SH-SY5Y (cell line): ENCODE results near the gene UTP14C.

Experiments
- GATA2 ChIP-seq: IDR thresholded peaks from 2 replicates; pipeline ENCODE4 v1.6.1; 2011; ENCODE audit warnings: mild to moderate bottlenecking, low read depth, low read length
- GATA3 ChIP-seq: IDR thresholded peaks from 2 replicates; pipeline ENCODE4 v1.6.1; 2011; ENCODE audit warnings: low read depth, mild to moderate bottlenecking, low read length, moderate library complexity

UTP14C gene, protein sequence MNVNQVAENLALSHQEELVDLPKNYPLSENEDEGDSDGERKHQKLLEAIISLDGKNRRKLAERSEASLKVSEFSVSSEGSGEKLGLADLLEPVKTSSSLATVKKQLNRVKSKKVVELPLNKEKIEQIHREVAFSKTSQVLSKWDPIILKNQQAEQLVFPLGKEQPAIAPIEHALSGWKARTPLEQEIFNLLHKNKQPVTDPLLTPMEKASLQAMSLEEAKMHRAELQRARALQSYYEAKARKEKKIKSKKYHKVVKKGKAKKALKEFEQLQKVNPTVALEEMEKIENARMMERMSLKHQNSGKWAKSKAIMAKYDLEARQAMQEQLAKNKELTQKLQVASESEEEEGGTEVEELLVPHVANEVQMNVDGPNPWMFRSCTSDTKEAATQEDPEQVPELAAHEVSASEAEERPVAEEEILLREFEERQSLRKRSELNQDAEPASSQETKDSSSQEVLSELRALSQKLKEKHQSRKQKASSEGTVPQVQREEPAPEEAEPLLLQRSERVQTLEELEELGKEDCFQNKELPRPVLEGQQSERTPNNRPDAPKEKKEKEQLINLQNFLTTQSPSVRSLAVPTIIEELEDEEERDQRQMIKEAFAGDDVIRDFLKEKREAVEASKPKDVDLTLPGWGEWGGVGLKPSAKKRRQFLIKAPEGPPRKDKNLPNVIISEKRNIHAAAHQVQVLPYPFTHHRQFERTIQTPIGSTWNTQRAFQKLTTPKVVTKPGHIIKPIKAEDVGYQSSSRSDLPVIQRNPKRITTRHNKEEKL

DNA sequence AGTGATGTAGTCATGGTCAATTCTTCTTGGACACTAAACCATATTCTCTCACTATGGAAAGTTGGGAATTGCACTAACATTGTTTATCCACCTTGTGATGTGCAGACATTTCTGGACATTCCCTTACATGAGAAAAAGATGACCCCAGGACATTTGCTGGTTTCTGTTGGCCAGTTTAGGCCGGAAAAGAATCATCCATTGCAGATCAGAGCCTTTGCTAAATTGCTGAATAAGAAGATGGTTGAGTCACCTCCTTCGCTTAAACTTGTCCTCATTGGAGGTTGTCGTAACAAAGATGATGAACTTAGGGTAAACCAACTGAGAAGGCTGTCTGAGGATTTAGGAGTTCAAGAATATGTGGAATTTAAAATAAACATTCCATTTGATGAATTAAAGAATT lies at the start of gene UTP14C:
TSS of gene UTP14C (plus strand) at position 211 of the 400 bp plus-strand sequence. CDS start 4,114 bp downstream, outside the sequence.
- TF ChIP-seq GATA2 (no peak), GATA3 (no peak)

DNA sequence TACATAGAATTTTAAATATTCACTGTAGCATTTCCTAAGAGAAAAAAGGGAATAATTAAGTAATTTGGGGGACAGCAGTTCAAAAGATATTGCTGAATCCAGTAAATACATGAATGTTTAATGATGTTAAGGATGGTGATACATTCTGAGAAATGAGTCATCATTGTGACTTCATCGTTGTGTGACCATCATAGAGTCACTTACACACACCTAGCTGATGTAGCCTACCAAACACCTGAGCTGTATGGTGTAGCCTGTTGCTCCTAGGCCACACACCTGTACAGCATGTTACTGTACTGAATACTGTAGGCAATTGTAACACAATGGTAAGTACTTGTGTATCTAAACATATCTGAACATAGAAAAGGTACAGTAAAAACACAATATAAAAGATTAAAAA lies 48.1 kb upstream of the UTP14C start:
- TF ChIP-seq GATA3 (no peak), GATA2 (no peak)

DNA sequence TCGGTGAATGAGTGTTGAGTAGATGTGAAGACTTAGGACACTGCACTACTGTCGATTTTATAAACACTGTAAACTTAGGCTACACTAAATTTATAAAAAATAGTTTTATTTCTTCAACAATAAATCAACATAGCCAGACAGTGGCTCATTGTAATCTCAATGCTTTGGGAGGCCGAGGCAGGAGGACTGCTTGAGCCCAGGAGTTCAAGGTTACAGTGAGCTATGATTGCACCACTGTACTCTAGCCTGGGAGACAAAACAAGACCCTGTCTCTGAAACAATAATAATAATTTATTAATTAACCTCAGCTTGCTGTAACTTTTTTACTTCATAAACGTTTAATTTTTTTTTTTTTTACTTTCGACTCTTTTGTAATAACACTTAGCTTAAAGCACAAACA lies 47.6 kb upstream of the UTP14C start:
- TF ChIP-seq GATA2 (no peak), GATA3 (no peak)

DNA sequence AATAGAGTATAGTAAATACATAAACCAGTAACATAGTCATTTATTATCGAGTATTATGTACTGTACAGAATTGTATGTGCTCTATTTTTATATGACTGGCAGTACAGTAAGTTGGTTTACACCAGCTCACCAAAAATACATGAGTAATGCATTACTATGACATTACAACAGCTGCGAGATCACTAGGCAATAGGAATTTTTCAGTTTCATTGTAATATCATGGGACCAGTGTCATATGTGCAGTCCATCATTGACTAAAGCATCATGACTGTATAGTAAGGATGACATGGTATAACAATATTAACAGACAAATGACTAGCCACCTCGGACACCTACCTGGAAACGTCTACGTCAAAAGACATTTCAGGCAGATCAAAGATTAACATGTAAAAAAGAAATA lies 46.9 kb upstream of the UTP14C start:
- no peak for TF ChIP-seq GATA2
- TF ChIP-seq GATA3: no peak

DNA sequence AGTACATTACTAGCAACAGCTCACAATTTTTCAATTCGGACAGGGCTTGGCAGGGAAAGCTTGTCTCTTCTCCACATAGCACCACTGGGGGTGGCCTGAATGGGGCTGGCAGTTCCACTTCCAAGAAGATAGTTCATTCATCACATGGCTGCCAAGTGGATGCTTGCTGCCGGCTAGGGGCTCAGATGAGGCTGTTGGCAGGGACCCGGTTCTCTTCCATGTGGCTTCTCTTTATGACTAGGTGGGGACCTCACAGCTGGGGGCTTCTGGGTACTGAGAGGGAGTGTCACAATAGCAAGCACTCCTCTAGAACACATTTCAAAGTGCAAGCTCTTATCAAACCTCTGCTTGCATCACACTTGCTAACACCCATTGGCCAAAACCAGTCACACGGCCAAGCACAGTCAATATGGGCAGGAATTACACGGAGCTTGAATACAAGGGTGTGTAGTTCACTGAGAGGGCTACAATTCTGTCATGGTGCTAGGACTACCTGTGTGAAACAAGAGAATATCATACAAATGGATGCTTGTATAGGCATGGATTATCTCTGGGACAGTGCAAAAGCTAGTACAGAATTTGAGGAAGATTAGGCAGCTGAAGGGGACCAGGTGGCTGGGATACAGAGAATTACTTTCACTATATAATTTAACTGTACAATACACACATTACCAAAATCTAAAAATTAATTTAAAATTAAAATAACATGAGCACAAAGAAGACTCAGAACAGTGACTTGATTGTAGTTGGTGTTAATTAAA lies 45.5 kb upstream of the UTP14C start:
- TF ChIP-seq GATA3 (no peak), GATA2 (no peak)

DNA sequence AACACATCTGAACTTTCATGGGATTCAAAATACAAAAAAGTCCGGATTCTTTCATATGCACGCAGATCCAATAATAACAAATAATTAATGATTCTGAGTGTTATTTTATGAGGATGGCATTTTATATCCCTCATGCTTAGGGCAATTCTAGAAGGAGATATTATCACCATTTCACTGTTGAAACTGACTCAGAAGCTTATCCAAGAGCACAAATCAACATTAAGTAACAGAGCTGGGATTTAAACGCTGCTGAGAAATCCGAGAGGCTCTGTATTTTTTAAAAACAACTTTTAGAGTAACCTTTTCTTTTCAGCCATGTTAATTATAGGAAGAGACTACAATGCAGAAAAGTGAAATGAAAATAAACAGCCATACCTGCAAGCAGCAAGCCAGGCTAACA lies 43.6 kb upstream of the UTP14C start:
- TF ChIP-seq GATA3 (no peak), GATA2 (no peak)

DNA sequence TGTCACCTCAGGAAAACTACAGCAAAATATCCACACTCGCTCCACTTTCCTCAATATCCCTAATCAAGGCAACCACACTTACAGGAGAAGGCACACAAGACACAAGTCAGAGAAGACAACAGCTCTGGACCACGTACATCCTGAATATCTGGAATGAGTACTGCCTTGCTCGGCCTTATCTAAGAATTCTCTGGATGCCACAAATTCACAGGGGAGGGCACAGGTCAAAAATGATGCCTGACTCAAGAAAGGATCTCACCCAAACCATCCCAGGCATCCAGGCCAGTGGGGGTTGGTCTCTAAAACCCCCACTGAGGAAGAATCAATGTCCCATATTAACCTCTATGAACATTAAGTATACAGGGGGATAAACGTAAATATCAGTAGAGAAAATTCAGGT lies 43.1 kb upstream of the UTP14C start:
- no peak for TF ChIP-seq GATA2
- TF ChIP-seq GATA3: no peak

DNA sequence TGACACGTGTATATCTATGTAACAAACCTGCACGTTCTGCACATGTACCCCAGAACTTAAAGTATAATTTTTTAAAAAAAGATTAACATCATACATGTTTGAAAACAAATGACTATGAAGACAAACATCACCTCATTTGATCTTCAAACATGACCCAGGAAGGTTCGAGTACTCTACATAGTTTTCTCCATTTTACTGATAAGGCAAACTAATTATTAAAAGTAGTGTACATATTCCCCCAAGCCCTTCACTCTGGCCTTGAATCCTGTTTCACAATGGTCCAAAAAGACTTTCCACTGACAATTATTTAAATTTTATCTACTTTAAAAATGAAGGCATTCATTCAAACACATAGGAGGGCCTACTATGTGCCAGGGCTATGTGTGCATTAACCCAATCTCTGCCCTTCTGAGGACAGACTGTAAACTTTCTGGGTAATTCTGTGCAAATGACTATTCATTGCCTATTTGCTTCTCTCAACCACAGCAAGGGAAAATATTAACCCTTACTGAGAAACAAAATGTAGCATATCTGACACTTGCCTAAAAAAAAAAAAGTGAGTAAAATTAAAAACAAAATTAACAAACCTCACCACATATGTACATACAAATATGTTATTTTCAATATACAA lies 35.4 kb upstream of the UTP14C start:
- TF ChIP-seq GATA2 (no peak), GATA3 (no peak)

DNA sequence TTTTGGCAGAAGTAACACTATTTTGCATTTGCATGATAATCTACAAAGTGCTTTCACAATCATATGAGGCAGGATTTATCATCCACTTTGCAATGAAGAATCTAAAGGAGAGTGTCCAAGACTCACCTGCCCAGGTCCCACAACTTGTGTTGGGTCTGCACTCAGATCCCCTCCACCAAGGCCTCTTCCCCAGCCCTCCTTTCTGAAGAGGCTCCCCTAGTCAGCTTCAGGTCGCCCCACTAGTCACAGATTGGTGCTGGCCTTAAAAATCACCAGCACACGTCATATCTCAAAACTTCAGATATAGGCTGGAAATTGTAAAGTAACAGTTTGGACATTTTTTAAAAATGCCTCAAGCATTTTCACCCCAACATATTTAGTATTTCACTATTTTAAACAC lies 30.8 kb upstream of the UTP14C start:
- TF ChIP-seq GATA3 (no peak), GATA2 (no peak)

DNA sequence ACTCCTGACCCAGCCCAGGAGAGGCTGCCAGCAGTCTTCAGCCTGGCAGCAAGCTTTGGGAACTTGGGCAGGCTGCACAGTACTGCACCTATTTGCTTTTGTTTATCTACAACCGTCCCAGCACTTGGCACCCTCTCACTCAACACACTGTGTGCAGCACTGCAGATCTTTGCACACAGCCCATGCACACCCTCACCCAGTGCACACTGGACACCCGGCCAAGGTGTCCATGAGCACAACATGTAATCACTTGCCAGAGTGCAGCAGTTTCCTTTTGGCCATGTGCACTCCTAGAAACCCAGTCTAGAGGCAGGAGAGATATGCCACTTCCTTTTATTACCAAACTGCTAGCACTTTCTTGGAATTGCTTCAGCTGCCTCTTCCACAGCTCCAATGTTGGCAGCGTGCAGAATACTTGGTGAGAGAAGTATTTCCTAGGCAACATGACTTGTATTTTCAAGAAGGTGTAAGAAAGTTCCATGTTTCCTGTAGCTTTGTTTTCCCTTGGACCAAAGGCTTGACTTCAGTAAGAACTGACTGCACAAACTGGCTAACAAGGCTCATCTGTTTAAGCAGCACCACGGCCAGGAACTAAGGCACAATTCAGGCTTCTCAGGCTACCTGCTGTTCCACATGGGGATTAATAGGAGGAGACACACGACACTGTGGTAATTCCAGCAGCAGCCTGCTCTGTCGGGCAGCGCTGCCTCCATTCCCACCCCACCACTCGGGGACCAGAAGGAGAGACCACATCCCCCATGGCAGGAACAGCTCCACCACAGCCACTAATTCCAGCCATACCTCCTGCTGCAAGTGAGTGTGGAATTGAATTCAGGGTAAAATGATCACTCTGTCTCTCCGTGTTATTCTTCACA lies 28.6 kb upstream of the UTP14C start:
- TF ChIP-seq GATA2: no peak
- TF ChIP-seq GATA3: no peak

DNA sequence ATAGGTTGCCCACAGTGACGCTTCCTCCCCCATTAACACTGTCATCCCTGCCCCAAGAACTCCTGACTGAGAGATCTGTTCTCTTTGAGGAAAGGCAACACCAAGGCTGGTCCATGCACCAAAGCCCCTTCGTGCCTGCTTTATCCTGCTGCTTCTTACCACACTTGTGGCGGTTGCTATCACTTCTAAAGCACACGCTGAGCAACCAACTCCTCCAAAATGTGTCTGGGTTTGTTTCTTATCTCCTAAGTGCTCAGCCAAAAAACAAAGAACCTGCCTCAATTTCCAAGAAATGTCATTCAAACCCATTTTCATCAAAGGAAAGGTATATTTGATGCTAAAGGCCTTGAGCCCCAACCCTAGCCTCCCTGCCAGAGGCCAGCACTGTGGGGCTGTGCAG lies 27.9 kb upstream of the UTP14C start:
- TF ChIP-seq GATA3: no peak
- TF ChIP-seq GATA2: no peak

DNA sequence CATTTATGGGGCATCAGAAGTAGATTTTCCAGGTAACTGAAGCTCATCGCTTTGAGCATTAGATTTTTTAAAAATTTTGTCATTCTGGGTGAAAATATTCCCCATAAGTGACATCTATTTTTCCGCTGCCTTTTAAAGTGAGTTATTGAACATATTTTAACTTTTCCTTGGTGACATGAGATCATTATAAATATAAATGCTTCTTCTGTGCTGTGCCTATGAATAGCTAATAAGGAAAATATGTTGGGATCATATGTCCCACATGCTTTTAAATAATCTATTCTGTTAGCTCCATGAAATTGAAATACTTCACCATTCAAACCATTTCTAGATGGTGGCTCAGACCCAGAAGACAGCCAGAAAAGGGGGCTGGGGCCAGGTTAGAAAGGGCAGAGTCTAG lies 27.3 kb upstream of the UTP14C start:
- no peak for TF ChIP-seq GATA2
- no peak for TF ChIP-seq GATA3
